Smooth muscle cell (in vitro differentiated cells): ENCODE results near the gene PIM3. TPM values are rescaled to one million over a fixed set of nuclear protein-coding genes. Genes with fewer than 3 reads are reported as not detected.
A peak's percentile ranks its signal among the peaks of the same experiment; 100 is the strongest.

Experiments used
- DNase-seq: peaks from one replicate; lab custom pipeline; 2025; ENCODE audit not compliant: unreplicated experiment; lab: John Stamatoyannopoulos, UW
- H2AFZ ChIP-seq: fragments of 200-600 bp; sonication (generic); 2 replicates; pipeline ENCODE4 v1.6.0; 2016; ENCODE audit warnings: antibody characterized with exemption, low read depth, mild to moderate bottlenecking
- H3F3A ChIP-seq: fragments of 200-600 bp; sonication (generic); 2 replicates; pipeline ENCODE4 v1.6.0; 2017; ENCODE audit warnings: antibody characterized with exemption, low read depth
- H3K27ac ChIP-seq: fragments of 200-600 bp; sonication (generic); 2 replicates; pipeline ENCODE4 v1.5.1; 2016; ENCODE audit warnings: low read depth, mild to moderate bottlenecking
- H3K27me3 ChIP-seq: fragments of 200-600 bp; sonication (generic); 2 replicates; pipeline ENCODE4 v1.6.1; 2016; ENCODE audit warnings: low read depth, mild to moderate bottlenecking
- H3K36me3 ChIP-seq: fragments of 200-600 bp; sonication (generic); 2 replicates; pipeline ENCODE4 v1.5.1; 2016; ENCODE audit warnings: low read depth
- H3K4me1 ChIP-seq: fragments of 200-600 bp; sonication (generic); 2 replicates; pipeline ENCODE4 v1.5.1; 2016; ENCODE audit warnings: low read depth
- H3K4me2 ChIP-seq: fragments of 200-600 bp; sonication (generic); 2 replicates; pipeline ENCODE4 v1.6.0; 2016; ENCODE audit warnings: mild to moderate bottlenecking
- H3K4me3 ChIP-seq: fragments of 200-600 bp; sonication (generic); 2 replicates; pipeline ENCODE4 v1.5.1; 2016; ENCODE audit warnings: mild to moderate bottlenecking
- H3K79me2 ChIP-seq: fragments of 200-600 bp; sonication (generic); 2 replicates; pipeline ENCODE4 v1.6.0; 2016; ENCODE audit warnings: low read depth, mild to moderate bottlenecking
- H3K9ac ChIP-seq: fragments of 200-600 bp; sonication (generic); 2 replicates; pipeline ENCODE4 v1.6.0; 2016; ENCODE audit warnings: low read depth
- H3K9me3 ChIP-seq: fragments of 200-600 bp; sonication (generic); replicated peaks from 2 replicates; pipeline ENCODE4 v1.5.1; 2016; ENCODE audit warnings: low read depth
- H4K20me1 ChIP-seq: fragments of 200-600 bp; sonication (generic); 2 replicates; pipeline ENCODE4 v1.6.0; 2016; ENCODE audit warnings: low read depth
- CTCF ChIP-seq: fragments of 200-600 bp; sonication (generic); IDR thresholded peaks from 2 replicates; pipeline ENCODE4 v1.5.1; 2017; ENCODE audit warnings: borderline replicate concordance, mild to moderate bottlenecking, antibody characterized with exemption; ENCODE audit not compliant: insufficient read depth, poor library complexity, severe bottlenecking
- WGBS: methylation state at CpG from one replicate; pipeline ENCODE4 v1.1.7; 2016; ENCODE audit warnings: low lambda C conversion rate; 5-methylcytosine and 5-hydroxymethylcytosine counted together
- polyA plus RNA-seq: library from polyadenylated mRNA; unstranded; fragments of >200 nt; fragmentation: Nextera tagmentation; extraction: Ambion mirVana; gene quantifications from 2 replicates; pipeline ENCODE4 v1.2.1, GENCODE V29; 2016
- total RNA-seq: library from RNA; depleted of rRNA; stranded (reverse); fragments of >200 nt; gene quantifications from 2 replicates; pipeline ENCODE4 v1.2.3, GENCODE V29; 2014

Gene PIM3
- total and polyA plus RNA-seq, 2 experiments from 2014 or later, result 19.1 to 43.3 TPM

GRCh38 chr22:49966041-49966773 lies 5.6 kb downstream of the PIM3 start:
- peaks cover 31% of the 10 kb centered on the region for H3K79me2 ChIP-seq
- WGBS, result 96% methylated on average over 11 of the region's 11 CpGs
- H3F3A ChIP-seq, result no peaks in the 10 kb centered on the region
- H3K36me3 ChIP-seq, result no peaks in the 10 kb centered on the region
- H3K27ac ChIP-seq, result peak overlapping the region; percentile 52
- peak overlapping the region; percentile 43 for H3K4me2 ChIP-seq
- no peaks in the 10 kb centered on the region for H3K27me3 ChIP-seq
- peaks cover 41% of the 10 kb centered on the region for H4K20me1 ChIP-seq
- no peak for TF ChIP-seq CTCF
- no peak overlapping the region for H2AFZ ChIP-seq
- no peak for DNase-seq
- H3K4me1 ChIP-seq, result peaks cover 8% of the 10 kb centered on the region
- no peak overlapping the region for H3K9ac ChIP-seq
- no peak overlapping the region for H3K4me3 ChIP-seq
- no peaks in the 10 kb centered on the region for H3K9me3 ChIP-seq

- peaks cover 33% of the 10 kb centered on the region for H4K20me1 ChIP-seq
- H3K27ac ChIP-seq, result peak overlapping the region; percentile 52
- no peaks in the 10 kb centered on the region for H3K27me3 ChIP-seq
- no peak overlapping the region for H3K9ac ChIP-seq
- H3K36me3 ChIP-seq, result no peaks in the 10 kb centered on the region
- no peaks in the 10 kb centered on the region for H3F3A ChIP-seq
- peaks cover 23% of the 10 kb centered on the region for H3K79me2 ChIP-seq
- peaks cover 8% of the 10 kb centered on the region for H3K4me1 ChIP-seq
- peak overlapping the region; percentile 43 for H3K4me2 ChIP-seq
- TF ChIP-seq CTCF, result no peak
- no peak overlapping the region for H3K4me3 ChIP-seq
- no peak overlapping the region for H2AFZ ChIP-seq
- 63% methylated on average over 36 of the region's 36 CpGs for WGBS
- DNase-seq, result no peak
- H3K9me3 ChIP-seq, result no peaks in the 10 kb centered on the region
Measured at GRCh38 chr22:49966774-49967705, 6.5 kb downstream of the PIM3 start.

- Histone ChIP-seq H3K36me3 (no peaks in the 10 kb centered on the region), H3K4me2 (no peak overlapping the region), H3K4me1 (peaks cover 4% of the 10 kb centered on the region), H3K27me3 (no peaks in the 10 kb centered on the region), H3K9ac (no peak overlapping the region), H3F3A (no peaks in the 10 kb centered on the region), H2AFZ (no peak overlapping the region), H3K79me2 (peaks cover 17% of the 10 kb centered on the region), H4K20me1 (peaks cover 30% of the 10 kb centered on the region), H3K9me3 (no peaks in the 10 kb centered on the region), H3K4me3 (no peak overlapping the region), H3K27ac (peak overlapping the region; percentile 52)
- DNase-seq, result no peak
- no peak for TF ChIP-seq CTCF
- WGBS, result 76% methylated on average over 17 of the region's 18 CpGs
Measured at GRCh38 chr22:49967706-49968208, 7.2 kb downstream of the PIM3 start.
